D341Med (cell line): ENCODE results near the gene PLEKHN1.
"Not testable (repeated sequence)": the region's sequence is repeated elsewhere in the genome, so short reads cannot be mapped to it uniquely, and the experiment has no call there.

Experiments used
- DNase-seq: peaks from one replicate; pipeline ENCODE4 v3.0.0; 2012; ENCODE audit warnings: low spot score

PLEKHN1 gene

DNA sequence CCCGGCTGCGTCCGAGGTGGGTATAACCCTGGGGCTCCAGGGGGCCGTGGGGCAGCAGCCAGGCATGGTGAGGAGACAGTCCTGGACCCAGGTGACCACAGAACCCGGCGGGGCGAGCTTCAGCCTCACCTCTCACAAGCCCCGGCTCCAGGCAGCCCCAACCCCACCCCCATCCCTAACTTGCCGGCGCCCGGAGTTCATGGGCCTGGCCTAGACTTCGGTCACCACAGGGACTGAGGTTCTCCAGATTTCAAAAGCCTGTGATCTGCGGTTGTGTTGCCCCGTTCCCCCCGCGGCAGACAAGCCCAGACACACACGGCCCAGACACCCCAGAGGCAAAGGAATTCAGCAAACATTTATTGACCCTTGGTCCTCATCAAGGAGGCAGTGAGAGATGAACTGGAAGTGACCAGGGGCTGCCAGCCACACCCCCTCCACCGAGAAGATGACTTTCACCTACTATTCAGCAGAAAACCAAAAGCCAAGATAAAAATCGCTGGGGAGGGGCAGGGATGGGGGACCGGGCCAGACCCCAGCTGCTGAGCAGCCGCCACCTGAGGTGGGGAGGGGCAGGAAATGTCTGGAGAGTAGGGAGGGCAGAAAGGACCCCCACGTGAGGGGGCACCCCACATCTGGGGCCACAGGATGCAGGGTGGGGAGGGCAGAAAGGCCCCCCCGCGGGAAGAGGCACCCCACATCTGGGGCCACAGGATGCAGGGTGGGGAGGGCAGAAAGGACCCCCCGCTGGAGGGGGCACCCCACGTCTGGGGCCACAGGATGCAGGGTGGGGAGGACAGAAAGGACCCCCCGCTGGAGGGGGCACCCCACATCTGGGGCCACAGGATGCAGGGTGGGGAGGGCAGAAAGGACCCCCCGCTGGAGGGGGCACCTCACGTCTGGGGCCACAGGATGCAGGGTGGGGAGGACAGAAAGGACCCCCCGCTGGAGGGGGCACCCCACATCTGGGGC, 29.7 kb downstream of the PLEKHN1 start:
- DNase-seq = no peak

DNA sequence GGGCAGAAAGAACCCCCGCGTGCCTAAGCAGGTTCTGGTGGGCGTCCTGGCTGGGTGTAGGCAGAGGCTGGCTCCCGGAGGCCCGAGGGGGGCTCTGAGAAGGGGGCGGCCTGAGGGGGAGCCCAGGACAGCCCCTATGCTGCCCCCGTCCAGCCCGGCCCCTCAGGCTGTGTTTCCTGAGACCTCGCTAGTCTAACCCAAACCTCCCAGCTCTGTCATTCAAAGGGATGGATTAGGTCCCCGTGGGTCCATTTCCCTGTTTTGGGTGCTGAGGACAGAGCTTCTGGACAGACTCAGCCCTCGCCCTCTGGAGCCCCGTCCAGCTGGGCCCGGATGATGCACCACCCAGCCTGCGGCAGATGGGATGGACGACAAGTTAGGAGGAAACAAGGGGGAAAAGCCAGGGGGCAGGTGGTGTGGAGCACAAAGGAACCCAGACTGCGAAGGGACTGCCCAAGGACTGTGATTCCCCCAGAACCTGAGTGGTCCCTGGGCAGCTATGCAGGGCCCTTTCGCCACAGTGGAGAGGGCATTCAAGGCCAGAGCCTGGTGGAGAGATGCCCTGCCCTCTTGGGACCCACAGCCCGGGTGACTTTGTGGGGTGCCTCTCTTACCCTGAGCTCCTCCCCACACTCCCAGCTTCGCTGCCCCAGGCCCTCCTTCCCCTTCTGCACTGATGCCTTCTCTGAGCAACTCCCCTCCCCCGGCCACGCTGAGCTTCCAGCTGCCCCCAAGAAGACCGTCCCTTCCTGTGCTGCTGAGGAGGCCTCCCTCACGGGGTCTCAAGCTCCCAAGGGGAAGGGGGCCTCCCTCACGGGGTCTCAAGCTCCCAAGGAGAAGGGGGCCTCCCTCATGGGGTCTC, 30.8 kb downstream of the PLEKHN1 start:
- no peak for DNase-seq

GRCh38 chr1:997713-997992, 31.4 kb downstream of the PLEKHN1 start:
- no peak for DNase-seq

GRCh38 chr1:997993-998744, 31.9 kb downstream of the PLEKHN1 start:
- no peak for DNase-seq

GRCh38 chr1:998745-998994, 32.4 kb downstream of the PLEKHN1 start:
- DNase-seq = peak; percentile 74

DNA sequence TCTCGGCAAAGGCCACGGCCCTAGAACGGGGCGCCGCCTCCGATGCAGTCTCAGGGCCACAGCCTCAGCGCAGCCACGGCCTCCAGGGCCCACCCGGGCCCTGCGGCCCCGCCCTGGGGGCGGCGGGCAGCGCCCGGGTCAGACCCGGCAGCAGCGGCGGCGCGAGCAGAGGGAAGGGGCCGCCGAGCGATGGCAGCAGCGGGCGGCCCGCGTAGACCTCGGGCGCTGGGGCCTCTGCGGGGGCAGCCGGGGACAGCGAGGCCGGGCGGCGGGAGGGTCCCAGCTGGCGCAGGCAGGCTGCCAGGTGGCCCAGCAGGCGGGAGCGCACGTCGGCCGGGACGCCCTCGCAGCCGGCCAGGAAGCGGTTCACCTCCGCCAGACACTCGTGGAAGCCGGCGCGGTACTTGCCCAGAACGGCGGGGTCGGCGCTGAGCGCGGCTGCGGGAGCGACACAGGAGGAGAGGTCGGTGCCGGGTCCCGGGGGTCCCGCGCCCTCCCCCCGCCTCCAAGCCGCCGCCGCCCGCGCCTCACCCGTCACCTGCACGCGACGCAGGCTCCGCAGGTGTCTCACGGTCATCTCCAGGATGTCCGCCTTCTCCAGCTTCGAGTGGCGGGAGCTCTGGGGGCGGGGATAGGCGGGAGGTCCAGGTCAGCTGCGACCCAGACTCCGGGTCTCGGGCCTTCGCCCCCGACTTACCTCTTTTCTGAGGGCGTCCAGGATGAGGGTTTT, 32.9 kb downstream of the PLEKHN1 start:
- peak; percentile 75 for DNase-seq

- DNase-seq = peak; percentile 90
These were observed 33.6 kb downstream of the PLEKHN1 start, which contains the start of gene HES4 for GRCh38 chr1:999725-1000356. TSS of gene HES4 (minus strand) at chr1:1000097. CDS start at chr1:999973, 124 bp downstream.

GRCh38 chr1:1000357-1001056, 34.2 kb downstream of the PLEKHN1 start:
- DNase-seq = peak; percentile 91

- DNase-seq = no peak
These were observed 34.9 kb downstream of the PLEKHN1 start for GRCh38 chr1:1001057-1001783.

DNA sequence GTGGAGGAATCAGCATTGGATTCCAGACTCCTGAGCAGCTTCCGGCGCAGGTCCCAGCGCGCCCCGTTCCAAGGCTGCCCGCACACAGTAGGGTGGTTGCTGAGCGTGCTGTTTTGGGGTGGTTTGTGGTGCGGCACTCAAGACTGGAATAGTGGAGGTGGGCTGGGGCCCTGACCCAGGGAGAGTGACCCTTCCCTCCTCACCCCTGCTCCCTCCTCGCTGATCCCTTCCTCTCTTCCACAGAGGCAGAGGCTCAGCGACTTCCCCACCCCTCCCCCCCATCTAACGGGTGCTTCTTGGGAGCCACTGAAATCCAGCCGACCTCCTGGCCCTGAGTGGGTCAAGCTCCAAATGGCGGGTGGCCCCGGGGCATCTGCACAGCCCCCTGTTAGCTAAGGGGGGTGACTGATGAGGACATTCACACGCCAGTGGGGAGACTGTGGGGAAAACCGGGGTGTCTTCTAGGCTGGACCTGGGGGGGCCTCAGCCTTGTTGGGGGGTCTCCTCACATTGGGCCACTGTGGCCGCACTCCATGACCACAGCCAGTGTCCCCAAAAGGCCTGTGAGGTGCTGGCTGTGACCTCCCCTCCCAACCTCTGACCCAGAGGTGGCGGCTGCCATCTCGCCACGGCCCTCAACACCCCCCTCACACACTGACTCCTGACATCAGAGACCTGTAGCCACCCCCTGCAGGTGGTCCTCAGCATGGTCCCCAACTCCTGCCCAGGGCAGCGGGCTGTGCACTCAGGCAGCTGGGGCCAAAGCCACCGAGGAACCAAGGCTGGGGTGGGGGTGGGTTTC, 37.5 kb downstream of the PLEKHN1 start:
- no peak for DNase-seq

GRCh38 chr1:1004420-1004779, 38.1 kb downstream of the PLEKHN1 start:
- DNase-seq = no peak

DNA sequence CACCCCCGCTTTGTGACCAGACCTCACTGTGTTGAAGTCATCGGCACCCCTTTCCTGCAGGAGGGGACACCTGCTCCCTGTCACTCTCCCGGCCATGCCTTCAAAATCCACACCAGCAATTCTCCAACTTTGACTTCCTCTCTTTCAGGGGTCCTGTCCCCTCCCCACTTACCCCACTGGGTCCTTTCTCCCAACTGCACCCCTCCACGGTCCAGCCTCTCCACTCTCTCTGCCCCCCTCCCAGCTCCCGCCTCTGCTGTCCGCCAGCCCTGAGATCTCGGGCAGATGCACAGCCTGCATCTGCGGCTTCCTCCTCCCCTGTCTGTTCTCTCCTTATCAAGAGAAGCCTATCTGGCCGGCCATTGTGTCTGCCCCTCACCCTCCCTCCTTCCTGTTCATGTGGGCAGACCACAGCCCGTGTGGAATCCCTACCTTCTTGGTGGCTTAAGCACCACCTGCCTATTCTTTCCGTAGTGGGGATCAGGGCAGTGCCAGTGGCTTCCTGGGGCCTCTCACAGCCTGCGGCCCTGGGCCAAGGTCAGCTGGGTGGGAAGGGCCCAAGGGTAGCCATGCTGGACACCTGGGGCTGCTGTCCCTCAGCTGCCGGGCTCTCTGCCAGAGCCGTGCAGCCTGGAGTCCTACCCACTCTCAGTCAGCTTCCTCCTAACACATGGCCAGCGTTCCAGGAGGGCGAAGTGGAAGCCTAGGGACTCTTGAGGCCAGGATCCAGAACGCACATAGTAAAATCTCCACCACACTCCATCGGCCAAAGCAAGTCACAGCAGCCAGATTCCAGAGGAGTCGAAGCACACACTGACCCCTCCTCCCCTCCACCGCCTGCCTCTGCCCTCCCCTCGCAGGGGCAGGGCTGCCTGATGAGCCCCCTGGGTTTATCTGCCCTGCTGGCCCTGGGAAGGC, 38.8 kb downstream of the PLEKHN1 start:
- DNase-seq = no peak

- no peak for DNase-seq
These were observed 39.6 kb downstream of the PLEKHN1 start for GRCh38 chr1:1005774-1006304.

DNA sequence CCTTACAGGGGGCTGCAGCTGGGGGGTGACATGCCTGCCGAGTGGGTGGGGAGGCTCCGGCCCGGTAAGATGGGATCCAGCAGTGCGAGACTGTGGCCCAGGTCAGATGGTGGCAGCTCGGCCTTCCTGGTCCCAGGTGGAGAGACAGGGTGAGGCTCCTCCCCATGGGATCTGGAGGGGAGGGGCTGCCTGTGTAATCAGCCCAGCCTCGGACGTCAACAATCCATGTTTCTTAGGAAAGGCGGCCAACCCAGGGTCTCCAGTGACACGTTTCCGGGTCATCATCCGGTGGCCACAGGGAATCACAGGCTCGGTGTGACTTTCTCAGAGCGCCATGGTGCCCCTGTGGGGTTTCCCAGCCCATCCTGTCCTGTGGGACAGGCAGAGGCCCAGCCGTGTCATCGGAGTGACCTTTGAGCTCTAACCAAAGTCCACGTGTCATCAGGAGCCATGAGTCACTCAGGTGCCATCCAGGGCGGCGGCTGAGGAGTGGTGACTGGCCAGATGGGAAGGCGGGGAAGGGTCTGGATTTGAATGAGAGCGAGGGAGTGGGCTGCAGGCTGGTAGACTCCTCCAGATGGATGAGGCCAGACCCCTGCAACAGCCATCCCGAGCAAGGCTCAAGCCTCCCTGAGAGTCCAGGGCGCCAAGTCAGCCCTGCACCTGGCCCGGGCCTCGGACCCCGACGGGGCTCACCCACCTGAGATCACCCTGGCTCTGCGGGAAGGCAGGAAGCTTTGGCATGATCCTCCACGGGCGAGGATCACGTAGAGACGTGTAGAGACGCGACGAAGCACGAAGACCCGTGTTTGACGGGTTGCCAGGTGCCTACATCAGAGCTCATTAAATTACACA, 40.2 kb downstream of the PLEKHN1 start:
- DNase-seq = no peak

- not testable (repeated sequence) for DNase-seq
These were observed 43.8 kb downstream of the PLEKHN1 start for GRCh38 chr1:1010131-1010530.

- DNase-seq = no peak
These were observed 45.2 kb downstream of the PLEKHN1 start for GRCh38 chr1:1011396-1011949.

GRCh38 chr1:1012736-1013104, 46.4 kb downstream of the PLEKHN1 start:
- DNase-seq = not testable (repeated sequence)
